IPS-18c (cell line): Measurements from ENCODE around the gene NLRP5.
A peak's percentile ranks its signal among the peaks of the same experiment; 100 is the strongest.

Source experiments
- H3K4me3 ChIP-seq: 2 replicates; pipeline ENCODE4 v1.7.0; 2013; ENCODE audit warnings: low read depth, mild to moderate bottlenecking, low read length, moderate library complexity; ENCODE audit not compliant: insufficient read depth
- H3K9me3 ChIP-seq: one replicate; pipeline ENCODE4 v1.6.1; 2013; ENCODE audit warnings: mild to moderate bottlenecking, low read length, moderate library complexity; ENCODE audit not compliant: control insufficient read depth, insufficient read depth

Gene NLRP5

GRCh38 chr19:56026769-56027168, 40.2 kb downstream of the NLRP5 start:
- H3K4me3 ChIP-seq, result no peak overlapping the region
- peaks cover 37% of the 10 kb centered on the region for H3K9me3 ChIP-seq

- Histone ChIP-seq H3K4me3 (no peak overlapping the region), H3K9me3 (peaks cover 27% of the 10 kb centered on the region)
These were observed 67.0 kb downstream of the NLRP5 start for GRCh38 chr19:56053596-56053995.

DNA sequence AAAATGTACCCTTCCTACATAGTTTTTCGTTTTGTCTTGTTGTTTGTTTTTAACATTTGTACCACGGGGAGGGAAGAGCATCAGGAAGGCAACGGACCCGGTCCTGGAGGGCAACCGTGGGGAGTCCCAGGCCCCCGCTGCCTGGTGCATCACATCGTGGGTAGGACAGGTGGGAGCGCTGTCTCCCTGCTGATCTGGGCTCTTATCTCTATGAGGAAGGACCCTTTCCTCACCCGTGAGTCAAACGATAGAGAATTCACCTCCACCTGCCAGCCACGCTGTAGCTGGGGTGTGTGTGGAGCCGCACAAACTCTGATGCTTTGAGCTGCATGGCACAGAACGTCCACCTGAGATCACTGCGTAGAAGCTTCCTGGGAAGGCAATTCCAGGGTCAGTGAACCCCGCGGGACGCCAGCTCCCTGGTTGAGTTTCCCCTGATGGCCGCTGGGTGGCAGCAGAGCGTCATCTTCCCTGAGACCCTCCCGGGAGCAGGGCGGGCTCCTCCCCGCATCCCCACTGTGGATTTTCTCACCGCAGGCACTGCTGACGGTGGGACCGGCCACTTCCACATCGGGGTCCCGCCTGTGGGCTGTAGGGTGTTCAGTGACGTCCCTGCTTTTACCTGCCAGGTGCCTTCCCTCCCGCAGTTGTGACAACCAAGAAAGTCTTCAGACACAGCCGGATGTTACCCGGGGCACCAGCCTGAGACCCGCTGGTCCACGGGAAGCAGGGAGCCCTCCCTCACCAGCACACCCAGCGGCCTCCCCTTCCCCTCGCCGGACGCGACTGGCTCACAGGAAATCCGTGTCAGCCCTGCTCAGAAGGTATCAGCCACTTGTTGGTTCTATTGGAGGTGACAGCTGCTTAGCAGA, 79.8 kb downstream of the NLRP5 start:
- Histone ChIP-seq H3K4me3 (peak overlapping the region; percentile 20), H3K9me3 (no peaks in the 10 kb centered on the region)

DNA sequence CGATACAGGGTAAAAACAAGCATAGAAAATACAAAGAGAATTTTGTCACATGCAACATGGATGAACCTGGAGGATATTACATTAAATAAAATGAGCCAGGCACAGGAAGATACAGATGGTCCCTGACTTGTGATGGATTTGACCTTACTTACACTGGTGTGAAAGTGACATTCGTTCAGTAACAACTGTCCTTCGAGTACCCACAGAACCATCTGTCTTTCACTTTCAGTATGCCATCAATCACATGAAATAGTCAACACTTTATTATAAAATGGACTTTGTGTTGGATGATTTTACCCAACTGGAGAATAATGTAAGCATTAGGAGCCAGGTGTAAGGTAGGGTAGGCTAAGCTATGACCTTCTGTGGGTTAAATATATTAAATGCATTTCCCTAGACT, 83.1 kb downstream of the NLRP5 start:
- Histone ChIP-seq H3K4me3 (no peak overlapping the region), H3K9me3 (no peaks in the 10 kb centered on the region)

DNA sequence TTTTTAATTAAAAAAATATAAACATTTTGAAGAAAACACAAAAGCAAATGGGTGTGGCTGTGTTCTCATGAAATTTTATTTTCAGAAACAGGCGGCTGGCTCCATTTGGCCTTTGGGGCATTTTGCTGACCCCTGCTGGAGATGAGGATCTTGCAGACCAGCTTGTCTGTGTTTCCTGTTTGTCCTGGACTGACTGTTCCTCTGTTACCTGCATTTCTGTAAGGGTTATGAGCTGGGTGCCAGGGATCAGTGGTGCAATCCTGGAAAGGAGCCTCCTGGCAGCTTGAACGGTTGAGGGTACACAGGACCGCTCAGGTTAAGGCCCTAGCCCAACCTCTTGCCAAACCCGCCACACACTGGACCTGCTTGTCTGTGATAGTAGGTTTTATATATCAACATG, 84.6 kb downstream of the NLRP5 start:
- Histone ChIP-seq H3K4me3 (no peak overlapping the region), H3K9me3 (no peaks in the 10 kb centered on the region)

DNA sequence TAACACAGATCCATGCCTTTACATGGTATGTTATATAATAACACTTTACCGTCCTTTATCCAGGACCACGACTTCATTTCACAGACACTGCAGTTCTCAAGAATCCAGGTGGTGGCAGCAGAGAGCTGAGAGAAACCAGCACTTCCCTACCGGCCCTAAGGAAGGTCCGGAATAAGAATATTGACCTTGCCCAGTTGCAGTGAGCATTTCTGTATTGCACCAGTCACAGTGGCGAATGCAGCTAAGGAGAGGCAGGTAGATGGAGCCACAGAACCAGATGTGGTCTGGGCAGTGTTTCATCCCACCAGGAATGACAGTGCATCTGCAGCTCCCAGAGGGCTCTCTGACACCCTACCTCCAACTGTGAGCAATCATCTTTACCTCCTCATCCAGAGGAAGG, 89.9 kb downstream of the NLRP5 start:
- Histone ChIP-seq H3K9me3 (no peaks in the 10 kb centered on the region), H3K4me3 (no peak overlapping the region)

- no peak overlapping the region for H3K4me3 ChIP-seq
- H3K9me3 ChIP-seq, result no peaks in the 10 kb centered on the region
These were observed 93.0 kb downstream of the NLRP5 start for GRCh38 chr19:56079609-56080008.

- peak overlapping the region; percentile 51 for H3K4me3 ChIP-seq
- H3K9me3 ChIP-seq, result no peaks in the 10 kb centered on the region
These were observed 94.3 kb downstream of the NLRP5 start for GRCh38 chr19:56080669-56081401.

DNA sequence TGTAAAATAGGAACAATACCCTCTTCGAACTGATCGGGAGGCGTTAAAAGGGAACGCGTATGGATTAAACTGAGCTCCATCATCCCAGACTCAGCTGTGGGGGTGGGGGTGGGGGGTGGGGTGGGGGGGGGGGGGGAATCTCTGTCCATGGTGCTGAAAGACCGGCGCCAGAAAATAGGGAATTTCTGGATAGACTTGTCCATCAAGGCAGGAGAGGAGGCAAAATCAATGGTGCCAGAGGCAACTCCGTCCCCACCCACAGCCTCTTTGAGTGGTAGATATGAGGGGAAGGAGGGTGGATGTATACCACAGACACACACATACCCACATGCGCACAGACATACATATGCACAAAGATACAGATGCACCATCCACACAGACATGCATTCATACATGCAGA, 97.1 kb downstream of the NLRP5 start:
- no peaks in the 10 kb centered on the region for H3K9me3 ChIP-seq

DNA sequence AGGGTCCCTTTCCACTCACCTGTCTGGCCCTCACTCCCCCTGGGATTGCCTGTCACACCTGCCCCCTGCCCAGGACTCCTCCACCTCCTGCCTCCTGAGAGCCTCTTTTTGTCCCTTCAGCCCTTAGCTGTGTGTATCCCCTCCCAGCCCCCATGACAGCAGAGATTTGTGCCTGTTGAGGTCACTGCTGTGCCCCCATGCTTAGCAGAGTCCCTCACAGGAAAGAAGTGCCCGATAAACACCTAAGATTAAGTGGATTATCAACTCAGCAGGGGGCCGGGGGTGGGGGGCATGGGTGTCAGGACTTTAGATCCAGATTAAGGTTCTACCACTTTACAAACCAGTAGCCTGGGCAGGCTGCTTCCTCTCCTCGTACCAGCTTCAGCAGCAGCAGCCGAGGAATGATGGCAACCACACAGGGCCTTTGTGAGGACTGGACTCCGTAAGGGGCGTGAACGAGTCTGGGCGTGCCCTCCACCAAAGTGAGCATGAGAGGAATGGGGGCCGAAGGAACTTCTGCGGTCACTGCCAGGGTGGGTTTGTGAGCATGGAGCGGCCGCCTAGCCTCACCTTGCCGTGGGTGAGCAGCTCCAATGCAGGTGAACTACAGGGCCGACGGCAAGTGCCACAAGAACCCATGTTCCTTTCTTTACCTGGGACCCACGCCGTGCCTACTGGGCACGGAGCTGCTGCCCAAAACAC, 98.4 kb downstream of the NLRP5 start:
- Histone ChIP-seq H3K4me3 (no peak overlapping the region), H3K9me3 (no peaks in the 10 kb centered on the region)

More for the DNA sequence above, 97.1 kb downstream of the NLRP5 start:
- H3K4me3 ChIP-seq, result no peak overlapping the region

DNA sequence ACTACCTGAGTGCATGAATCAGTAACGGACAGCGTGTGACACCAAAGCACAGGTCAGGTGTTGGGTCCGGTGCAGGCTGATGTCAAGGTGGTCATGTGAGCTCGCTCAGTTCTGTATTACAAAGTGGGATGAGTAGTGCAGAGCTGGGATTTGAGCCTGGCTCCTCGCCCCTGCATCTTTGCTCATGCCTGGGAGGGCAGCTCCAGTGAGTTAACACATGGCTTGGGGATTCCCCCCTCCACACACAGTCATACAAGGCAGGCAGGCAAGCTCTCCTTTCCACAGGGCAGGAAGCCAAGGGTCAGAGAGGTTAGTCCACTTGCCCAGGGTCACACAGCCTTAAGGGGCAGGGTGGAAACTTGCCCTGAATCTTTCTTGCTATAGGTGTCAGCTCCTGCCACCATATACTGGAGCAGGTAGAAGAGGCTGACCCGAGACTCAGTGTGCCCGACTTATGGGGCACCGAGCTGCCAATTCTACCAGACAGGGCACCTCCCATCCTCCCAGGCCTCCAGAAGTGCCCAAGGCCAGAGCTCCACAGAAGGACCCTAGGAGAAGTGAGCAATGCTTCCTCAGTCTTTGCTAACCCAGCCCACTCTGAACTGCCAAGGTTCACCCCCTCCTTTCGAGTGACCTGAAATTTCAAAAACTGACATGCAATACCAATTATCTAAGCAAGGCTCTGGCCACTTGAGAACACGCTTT, 99.1 kb downstream of the NLRP5 start:
- no peaks in the 10 kb centered on the region for H3K9me3 ChIP-seq
- no peak overlapping the region for H3K4me3 ChIP-seq

DNA sequence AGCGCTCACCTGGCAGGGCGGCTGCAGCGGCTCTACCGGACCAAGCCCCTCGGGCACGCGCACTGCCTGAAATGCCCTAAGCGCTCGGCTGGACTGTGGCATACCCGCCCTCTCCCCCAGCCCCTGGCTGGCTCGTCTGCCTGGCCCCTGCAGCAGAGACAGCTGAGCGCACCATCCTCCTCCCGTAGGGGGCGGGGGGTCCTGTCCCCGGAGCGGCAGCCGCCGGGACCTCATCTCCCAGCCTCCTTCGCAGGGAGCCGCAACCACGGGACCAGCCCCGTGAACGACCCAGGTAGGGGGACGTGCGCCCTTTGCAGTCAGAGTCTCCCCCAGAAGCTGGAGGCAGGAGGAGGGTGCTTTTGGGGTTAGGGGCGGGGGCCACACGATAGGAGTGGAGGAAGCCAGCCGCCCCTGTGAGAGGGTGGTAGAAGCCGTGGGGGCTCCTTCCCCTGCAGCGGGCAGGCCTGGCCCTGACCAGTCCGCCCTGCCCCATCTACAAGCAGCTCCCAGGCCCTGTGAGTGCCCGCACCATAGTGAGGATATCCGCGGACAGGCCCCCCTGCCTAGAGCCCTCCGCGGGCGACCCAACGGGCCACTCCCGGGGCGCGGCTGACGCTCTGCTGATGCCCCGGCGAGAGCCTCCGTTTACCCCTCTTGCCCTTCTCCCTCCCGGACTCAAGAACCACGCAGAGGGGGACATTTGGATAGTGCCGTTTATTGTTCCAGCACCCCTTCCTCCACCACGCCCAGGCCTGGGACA, 100.3 kb downstream of the NLRP5 start:
- Histone ChIP-seq H3K9me3 (no peaks in the 10 kb centered on the region), H3K4me3 (no peak overlapping the region)

DNA sequence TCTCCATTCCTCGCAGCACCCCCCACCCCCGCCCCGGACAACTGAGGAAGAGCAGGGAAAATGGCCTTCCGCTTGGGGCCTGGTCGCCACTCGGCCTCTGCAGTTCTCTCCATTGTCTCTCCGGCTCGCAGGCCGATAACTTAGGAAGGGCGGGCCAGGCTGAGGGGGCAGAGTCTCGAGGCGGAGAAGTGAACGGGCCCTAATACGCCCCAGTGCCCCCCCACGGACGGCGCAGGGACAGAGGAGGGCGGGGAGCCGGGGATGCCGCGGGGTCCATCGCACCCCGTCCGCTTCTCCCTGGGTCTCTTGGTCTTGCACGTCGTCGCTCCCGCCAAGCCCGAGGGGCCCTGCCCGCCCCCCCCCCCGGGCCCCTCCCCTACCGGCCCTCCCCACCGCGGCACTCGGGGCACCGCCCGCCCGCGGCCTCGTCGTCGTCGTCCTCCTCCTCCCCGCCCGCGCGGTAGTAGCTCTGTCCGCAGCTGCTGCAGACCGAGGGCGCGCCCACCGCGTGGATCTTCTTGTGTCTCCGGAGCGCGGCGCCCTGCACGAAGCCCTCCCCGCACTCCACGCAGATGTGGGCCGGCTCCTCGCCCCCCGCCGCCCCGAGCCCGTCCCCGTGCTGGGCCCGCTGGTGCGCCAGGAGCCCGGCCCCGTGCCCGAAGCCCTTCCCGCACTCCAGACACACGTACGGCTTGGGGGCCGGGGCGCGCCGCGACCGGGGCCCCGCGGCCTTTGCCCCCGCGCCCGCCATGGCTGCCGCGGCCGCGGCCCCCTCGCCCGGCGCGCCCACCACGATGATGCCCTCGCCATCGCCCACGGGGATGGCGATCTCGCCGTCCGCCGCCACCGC, 101.3 kb downstream of the NLRP5 start:
- no peaks in the 10 kb centered on the region for H3K9me3 ChIP-seq
- H3K4me3 ChIP-seq, result no peak overlapping the region

DNA sequence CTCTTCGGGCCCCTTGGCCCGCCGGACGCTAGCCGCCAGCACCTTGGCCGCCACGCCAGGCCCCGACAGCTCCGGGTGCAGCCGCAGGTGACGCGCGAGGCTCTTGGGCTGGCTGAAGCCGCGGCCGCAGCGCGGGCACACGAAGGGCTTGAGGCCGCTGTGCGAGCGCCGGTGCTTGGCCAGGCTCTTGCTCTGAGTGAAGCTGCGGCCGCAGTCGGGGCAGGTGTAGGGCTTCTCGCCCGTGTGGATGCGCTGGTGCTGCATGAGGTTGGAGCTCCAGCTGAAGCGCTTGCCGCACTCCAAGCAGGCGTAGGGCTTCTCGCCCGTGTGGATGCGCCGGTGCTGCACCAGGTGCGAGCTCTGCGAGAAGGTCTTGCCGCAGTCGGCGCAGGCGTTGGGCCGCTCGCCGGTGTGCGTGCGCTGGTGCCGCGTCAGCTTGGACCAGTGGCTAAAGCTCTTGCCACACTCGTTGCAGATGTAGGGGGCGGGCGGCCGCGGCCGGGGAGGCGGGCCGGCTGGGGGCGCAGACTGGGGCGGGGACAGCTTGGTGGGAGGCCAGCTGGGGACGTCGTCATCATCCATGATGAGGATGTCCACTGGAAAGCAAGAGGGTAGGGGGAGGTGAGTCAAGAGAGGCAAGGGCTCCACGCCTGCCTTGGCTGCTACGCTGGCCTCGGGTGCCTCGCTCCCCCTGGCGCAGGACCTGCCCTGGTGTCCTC, 102.1 kb downstream of the NLRP5 start:
- H3K9me3 ChIP-seq, result no peaks in the 10 kb centered on the region

GRCh38 chr19:56089344-56089743, 102.8 kb downstream of the NLRP5 start:
- no peaks in the 10 kb centered on the region for H3K9me3 ChIP-seq
- H3K4me3 ChIP-seq, result no peak overlapping the region

More for the DNA sequence above, 102.1 kb downstream of the NLRP5 start:
- no peak overlapping the region for H3K4me3 ChIP-seq
